PC-3 (cell line): ENCODE results near the gene CCDC54.

Experiments used
- EZH2 ChIP-seq: fragments of 300-600 bp; sonication (generic); IDR thresholded peaks from one replicate; pipeline ENCODE4 v1.6.1; 2017; ENCODE audit warnings: antibody characterized with exemption, mild to moderate bottlenecking, low read length; ENCODE audit not compliant: unreplicated experiment
- TF ChIP-seq, protein P1 (sequence below): fragments of 300-600 bp; sonication (generic); conservative IDR thresholded peaks from 2 replicates; pipeline ENCODE4 v1.5.1; 2017; ENCODE audit warnings: antibody characterized with exemption, low read depth, mild to moderate bottlenecking, low read length

DNA sequence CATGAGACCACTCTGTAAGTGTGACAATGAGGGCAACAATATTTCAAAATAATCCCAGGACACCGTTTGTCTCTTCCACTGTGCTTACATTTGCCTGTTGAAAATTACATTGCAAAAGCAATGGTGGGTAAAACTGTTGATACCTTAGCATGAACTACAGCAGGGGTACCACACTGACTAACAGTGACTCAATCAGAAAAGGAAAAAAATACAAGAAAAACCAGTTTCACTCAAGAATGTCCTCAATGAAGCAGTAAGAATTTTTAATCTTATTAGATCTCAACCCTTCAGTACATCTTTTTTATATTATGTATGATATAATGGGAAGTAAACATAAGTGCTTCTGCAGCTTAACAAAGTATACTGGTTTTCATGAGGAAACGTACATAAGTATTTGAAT is 1.6 kb upstream of the CCDC54 start:
- TF ChIP-seq, protein P1, sequence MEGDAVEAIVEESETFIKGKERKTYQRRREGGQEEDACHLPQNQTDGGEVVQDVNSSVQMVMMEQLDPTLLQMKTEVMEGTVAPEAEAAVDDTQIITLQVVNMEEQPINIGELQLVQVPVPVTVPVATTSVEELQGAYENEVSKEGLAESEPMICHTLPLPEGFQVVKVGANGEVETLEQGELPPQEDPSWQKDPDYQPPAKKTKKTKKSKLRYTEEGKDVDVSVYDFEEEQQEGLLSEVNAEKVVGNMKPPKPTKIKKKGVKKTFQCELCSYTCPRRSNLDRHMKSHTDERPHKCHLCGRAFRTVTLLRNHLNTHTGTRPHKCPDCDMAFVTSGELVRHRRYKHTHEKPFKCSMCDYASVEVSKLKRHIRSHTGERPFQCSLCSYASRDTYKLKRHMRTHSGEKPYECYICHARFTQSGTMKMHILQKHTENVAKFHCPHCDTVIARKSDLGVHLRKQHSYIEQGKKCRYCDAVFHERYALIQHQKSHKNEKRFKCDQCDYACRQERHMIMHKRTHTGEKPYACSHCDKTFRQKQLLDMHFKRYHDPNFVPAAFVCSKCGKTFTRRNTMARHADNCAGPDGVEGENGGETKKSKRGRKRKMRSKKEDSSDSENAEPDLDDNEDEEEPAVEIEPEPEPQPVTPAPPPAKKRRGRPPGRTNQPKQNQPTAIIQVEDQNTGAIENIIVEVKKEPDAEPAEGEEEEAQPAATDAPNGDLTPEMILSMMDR, result no peak
- TF ChIP-seq EZH2, result no peak
